Measurements from ENCODE around the gene TMEM208.

Gene TMEM208

DNA sequence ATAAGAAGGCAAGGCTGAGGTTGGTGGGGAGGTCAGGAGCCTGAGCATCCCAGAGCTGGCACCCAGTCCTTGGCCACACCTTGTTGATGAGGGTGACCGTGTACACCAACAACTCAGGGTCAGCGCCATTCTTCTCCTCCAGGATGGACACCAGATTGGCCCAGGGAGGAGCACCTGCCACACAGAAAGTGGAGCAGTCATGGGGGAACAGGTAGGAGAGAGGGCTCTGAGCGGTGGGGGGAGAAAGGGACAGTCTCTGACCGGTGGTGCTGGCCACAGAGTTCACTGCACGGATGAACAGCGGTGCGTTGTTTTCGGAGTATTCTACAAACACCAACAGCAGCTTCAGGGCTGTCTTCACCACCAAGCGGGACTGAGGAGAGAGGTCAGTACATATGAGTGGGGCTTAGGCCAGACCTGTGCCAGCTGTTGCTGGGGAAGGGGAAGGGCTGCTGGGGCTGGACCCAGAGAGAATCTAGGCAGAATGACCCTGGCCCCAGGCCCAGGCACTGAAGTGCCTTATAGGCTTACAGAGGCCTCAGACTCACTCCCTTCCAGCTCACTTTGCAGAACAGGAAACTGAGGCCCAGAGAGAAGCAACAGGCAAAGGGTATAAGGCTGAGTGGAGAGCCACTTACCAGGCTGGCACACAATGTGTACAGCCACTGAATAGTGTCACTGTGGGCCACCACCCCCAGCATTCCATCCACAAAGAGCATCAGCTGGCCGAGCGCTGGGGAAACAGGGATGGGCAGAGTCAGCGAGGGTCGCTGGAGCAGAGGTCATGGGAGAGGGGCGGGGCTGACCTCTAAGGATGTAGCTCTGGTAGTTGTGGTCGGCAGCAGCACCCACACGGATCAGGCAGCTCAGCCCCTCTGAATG is 10.7 kb downstream of the TMEM208 start:
- no peak for DNase-seq

GRCh38 chr16:67238278-67238575 is 11.3 kb downstream of the TMEM208 start:
- DNase-seq, result no peak

GRCh38 chr16:67238806-67239470 is 12.0 kb downstream of the TMEM208 start:
- no peak for DNase-seq

DNA sequence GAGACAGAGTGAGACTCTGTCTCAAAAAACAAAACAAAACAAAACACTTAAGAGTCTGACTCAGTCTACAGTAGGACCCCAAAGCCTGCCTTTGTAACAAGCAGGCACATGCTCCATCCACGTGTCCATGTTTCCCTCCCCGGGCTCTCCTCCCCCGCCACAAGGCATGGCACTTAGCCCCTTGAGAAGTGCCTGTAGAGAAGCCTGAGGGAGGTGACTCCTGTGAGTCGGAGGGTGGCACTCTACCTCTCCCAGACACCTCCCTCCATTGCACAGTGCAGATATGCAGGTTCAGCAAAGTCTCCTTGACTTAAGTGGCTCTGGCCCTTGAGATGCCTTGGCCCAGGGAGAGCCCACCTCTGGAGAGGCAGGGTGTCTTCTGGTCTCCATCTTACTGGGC is 13.6 kb downstream of the TMEM208 start:
- no peak for DNase-seq

- DNase-seq, result no peak
Measured at GRCh38 chr16:67241008-67241900, 14.3 kb downstream of the TMEM208 start.

DNA sequence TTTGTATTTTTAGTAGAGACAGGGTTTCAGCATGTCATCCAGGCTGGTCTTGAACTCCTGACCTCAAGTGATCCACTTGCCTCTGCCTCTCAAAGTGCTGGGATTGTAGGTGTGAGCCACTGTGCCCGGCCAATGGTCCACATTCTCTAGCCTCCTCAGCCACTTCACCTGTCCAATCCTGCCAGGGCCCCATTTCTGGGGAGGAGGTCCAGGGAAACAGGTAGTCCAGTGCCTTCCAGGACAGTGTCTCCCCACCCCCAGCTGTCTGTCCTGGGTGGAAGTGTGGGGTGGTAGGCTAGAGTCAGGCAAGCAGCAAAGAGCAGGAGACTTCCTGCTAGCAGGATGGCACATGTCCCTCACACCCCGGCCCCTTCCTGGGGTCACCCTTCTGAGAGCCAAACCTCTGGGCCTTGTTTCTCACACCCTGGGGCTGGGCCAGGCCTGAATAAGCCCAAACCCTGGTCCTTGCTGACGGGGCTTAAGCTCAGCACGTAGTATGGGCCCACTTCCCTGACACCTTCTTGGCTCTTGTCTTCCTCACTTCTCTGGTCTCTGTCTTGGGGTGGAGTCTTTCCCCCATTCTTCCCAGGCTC is 15.3 kb downstream of the TMEM208 start:
- DNase-seq, result no peak

DNA sequence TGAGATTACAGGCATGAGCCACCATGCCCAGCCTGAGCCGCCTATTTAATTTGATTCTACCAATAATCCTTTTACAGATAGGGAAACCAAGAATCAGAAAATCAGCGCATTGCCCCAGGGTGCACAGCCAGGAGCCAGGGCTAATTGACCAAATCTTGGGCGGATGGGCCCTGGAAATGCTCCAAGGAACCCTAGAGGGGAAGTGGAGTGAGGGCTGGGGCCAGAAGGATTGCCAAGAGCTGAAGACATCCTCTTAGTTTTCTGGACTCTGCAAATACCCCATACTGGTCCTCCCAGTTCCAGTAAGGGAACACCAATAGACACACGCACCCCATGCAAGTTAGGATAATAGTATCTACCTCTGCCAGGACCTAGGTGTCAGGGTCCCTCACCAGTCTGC is 16.6 kb downstream of the TMEM208 start:
- DNase-seq, result no peak

GRCh38 chr16:67244387-67245185 is 17.7 kb downstream of the TMEM208 start:
- peak; percentile 67 for DNase-seq

DNA sequence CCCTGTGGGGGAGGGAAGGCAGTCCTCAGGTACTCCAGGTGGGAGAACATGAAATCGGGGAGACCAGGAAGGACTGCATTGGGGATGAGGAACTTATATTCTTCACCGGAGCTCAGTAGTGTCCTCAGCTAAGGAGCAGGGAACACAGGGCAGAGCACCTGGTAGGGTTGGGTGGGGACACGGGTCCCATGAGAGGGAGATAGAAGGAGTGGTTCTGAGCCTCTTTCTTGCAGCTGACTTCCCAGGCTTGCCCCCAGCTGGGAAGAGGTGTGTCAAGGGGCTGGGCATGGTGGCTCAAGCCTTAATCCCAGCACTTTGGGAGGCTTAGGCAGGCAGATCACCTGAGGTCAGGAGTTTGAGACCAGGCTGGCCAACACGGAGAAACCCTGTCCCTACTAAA is 18.3 kb downstream of the TMEM208 start:
- DNase-seq, result no peak

DNA sequence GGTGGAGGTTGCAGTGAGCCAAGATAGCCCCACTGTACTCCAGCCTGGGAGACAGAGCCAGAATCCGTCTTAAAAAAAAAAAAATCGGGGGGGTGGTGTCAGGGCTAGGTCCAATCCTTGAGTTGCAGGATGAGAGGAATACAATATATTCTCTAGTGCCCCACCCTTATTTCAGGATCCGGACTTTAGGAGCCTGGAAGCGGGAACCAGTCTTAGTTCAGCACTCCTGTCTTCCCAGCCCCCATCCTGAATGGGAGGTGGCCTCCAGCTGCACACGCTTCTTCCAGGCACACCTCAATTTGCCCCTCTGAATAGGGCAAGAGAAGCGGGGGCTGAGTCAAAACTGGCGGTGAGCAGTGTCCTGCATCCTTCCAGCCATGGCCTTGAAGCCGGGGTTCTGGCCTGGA is 18.7 kb downstream of the TMEM208 start:
- no peak for DNase-seq

DNA sequence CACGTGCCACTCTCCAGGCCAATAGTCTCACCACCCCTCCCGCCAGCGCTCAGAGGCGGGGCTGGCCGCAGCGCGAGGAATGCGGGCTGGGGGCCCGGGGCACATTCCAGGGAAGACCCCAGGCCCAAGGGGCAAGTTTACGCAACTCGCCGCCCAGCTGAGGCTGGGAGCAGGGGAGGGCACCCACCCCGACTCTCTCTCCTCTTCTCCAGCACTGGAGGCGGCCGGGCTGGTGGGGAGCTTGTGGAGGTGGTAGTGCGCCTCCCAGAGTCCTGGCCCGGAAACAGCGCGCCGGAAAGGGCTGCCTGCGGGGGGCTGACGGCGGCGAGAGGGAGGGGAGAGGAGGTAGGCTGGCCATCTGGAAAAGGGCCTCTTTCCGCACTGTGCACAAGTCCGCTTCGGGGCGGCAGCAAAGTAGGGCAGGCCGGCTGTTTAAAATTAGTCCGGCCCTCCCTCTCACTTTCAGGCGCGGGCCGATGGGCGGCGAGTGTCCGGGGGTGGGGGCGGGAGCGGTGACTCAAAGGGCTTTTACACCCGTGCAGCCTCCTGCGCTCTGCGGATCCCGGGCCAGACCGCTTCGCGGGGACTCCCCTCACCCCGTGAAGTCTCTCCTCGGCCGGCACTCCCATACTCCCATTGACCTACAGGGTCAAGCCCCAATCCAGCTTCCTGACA is 19.3 kb downstream of the TMEM208 start:
- peak; percentile 67 for DNase-seq

GRCh38 chr16:67246756-67247191 is 19.8 kb downstream of the TMEM208 start:
- DNase-seq, result no peak

- DNase-seq, result peak; percentile 100
Measured at GRCh38 chr16:67247192-67248072, 20.5 kb downstream of the TMEM208 start, which contains the start of gene FHOD1. Gene FHOD1, minus strand, starts transcription at chr16:67247481. Its CDS starts 71 bp downstream, at chr16:67247410.

- no peak for DNase-seq
Measured at GRCh38 chr16:67248073-67248400, 21.1 kb downstream of the TMEM208 start.

DNA sequence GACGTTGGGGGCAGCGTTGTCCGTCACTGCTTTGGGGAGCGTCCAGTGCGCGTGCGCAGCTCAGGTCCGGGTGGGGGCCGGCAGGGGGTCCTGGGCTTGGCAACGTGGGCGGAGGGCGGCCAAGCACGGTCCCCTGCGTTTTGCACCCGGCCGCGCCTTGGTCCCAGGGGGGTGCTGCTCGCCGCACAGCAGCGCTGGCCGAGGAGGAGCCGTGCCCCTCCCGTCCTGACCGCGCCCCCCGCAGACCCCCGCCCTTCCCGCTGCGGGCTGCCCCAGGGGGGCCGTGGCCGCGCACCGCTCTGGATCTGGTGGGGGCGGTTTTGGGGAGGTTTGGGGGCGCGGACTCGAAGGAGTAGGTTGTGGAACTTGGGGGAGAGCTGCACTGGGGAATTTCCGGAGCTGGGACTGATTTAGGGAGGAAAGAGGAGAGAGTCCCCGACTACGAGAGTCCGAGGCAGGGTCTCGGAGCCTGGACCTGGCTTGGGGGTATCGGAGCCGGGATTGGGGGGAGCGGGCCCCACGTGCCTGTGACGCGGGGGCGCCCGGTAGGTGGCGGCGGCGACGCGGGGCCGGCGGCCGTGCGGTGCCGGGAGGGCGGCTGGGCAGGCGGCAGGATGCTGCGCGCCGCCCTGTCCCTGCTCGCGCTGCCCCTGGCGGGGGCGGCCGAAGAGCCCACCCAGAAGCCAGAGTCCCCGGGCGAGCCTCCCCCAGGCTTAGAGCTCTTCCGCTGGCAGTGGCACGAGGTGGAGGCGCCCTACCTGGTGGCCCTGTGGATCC is 21.7 kb downstream of the TMEM208 start, which contains the start of gene SLC9A5:
Gene SLC9A5, plus strand, starts transcription at position 579 of the 777 bp plus-strand sequence. Its CDS starts 36 bp downstream, at position 615.
- peak; percentile 47 for DNase-seq

DNA sequence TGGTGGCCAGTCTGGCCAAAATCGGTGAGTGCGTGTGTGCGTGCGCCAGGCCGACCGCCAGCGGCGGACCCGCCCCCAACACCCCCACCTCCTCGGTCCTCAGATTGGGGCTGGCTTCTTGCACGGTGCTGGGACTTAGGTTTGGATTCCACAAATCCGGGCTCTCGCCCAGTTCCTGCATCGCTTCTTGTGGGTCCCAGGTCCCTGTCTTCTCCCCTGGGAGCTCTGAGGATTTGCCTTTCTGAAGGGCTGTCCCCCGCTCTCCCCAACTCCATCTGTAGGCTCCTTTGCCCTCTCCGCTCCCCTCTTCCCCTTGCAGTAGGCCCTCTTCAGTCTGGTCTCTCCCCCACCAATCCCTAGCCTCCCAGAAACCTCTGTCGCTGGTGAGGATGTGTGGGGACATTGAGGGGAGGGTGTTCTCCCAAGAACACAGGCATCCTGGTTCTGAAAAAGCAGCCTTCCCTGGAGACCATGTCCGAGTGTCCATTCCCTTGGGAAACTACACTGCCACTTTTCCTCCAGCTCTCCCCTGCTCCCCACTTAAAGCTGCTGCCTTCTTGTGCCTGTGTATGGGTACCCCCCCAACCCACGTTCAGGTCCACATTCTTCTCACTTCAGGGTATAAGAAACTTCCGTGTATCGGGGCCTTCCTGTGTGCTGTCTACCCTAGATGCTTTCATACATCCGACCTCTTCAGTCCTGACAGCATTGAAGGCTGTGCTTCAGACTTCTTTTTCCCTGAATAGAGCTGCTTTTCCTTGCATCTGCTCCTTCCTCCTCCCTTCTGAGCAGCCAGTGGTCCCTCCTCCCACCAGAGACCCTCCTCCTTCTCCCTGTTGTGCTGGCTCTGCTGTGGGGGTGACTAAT is 22.5 kb downstream of the TMEM208 start:
- DNase-seq, result no peak

DNA sequence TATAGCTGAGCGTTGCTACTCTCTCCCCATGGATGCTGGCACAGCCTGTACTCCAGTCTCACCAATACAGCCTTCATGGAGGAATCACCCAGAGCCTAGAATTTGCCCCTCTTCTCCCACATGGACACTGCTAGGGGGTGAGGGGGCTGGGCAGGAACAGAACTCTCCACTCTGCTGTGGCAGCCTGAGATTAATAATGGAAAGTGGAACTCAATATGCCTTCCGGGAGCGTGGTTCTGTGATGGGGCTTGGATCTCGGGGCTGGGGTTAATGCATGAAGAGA is 23.1 kb downstream of the TMEM208 start:
- DNase-seq, result no peak

DNA sequence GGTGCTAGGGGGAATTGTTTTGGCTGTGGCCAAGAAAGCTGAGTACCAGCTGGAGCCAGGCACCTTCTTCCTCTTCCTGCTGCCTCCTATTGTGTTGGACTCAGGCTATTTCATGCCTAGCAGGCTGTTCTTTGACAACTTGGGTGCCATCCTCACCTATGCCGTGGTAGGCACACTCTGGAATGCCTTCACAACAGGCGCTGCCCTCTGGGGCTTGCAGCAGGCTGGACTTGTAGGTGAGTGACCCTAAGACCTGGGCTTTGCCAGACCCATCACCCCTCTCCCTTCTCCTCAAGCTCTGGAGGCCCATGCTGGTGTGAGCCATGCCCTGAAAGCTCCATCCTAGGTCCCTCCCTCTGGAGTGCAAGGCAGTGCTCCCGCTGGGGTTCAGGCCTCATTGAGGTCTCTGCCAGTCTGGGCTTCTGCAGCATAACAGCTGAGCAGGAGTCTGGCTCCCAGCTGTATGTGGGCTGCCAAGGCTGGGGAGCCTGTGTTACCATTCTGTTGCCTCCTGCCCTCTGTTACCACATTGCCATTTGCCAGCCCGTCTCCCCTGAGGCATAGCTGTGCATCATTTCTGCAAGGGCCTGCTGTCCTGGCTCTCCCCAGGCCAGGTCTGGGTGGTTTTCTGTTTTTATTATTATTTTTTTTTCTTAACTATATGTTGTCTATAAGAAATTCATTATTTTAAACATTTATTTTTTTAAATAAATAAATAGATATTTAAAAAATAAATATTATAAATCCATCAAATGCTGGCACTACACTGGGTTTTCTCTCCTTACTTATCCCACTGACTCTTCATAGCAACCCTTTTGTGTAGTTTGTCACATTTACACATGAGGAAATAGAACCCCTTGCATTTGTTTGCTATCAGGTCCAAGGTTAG is 25.9 kb downstream of the TMEM208 start:
- no peak for DNase-seq
